A673 (cell line): ENCODE results near the gene MRPS2. TPM values are rescaled to one million over a fixed set of nuclear protein-coding genes. Genes with fewer than 3 reads are reported as not detected.

ENCODE experiments used
- BruUV-seq: library from RNA; stranded (reverse); fragments of 400-500 nt; replicated peaks from 2 replicates; lab custom pipeline; 2021; lab: Mats Ljungman, UMichigan
- CTCF ChIA-PET: fragments of 300-600 bp; sonication (Branson Sonifier 250); formaldehyde crosslinking; loops from one replicate; lab custom pipeline; 2022; ENCODE audit warnings: antibody characterized with exemption; lab: Charles Lee
- POLR2A ChIA-PET: fragments of 300-600 bp; sonication (Branson Sonifier 250); formaldehyde crosslinking; loops from one replicate; lab custom pipeline; 2022; ENCODE audit warnings: antibody characterized with exemption; ENCODE audit not compliant: low non-redundant PET; lab: Charles Lee
- DNase-seq: peaks from one replicate; pipeline ENCODE4 v3.0.0-alpha.2; 2015; ENCODE audit warnings: low spot score
- H3K27ac ChIP-seq: fragments of 200-600 bp; sonication (generic); 2 replicates; pipeline ENCODE4 v1.5.1; 2016; ENCODE audit warnings: mixed run types, low read depth, mild to moderate bottlenecking, mixed read lengths, antibody characterized with exemption, low read length; ENCODE audit not compliant: poor library complexity, severe bottlenecking
- H3K27me3 ChIP-seq: fragments of 200-600 bp; sonication (generic); replicated peaks from 2 replicates; pipeline ENCODE4 v1.6.1; 2017; ENCODE audit warnings: mixed run types, low read depth, mild to moderate bottlenecking, mixed read lengths, antibody characterized with exemption, low read length; ENCODE audit not compliant: insufficient read depth, poor library complexity
- H3K36me3 ChIP-seq: fragments of 200-600 bp; sonication (generic); 2 replicates; pipeline ENCODE4 v1.6.1; 2016; ENCODE audit warnings: mixed run types, mild to moderate bottlenecking, mixed read lengths, antibody characterized with exemption, low read length; ENCODE audit not compliant: insufficient read depth, poor library complexity, severe bottlenecking
- H3K4me1 ChIP-seq: fragments of 200-600 bp; sonication (generic); 2 replicates; pipeline ENCODE4 v1.6.1; 2017; ENCODE audit warnings: mixed run types, mild to moderate bottlenecking, mixed read lengths, antibody characterized with exemption, low read length; ENCODE audit not compliant: insufficient read depth, poor library complexity, severe bottlenecking
- H3K4me3 ChIP-seq: fragments of 200-600 bp; sonication (generic); 2 replicates; pipeline ENCODE4 v1.5.1; 2016; ENCODE audit warnings: low read depth, mixed run types, mild to moderate bottlenecking, mixed read lengths, low read length; ENCODE audit not compliant: poor library complexity, severe bottlenecking
- H3K9me3 ChIP-seq: fragments of 200-600 bp; sonication (generic); 2 replicates; pipeline ENCODE4 v1.6.1; 2016; ENCODE audit warnings: mixed run types, low read depth, mild to moderate bottlenecking, mixed read lengths, antibody characterized with exemption, low read length; ENCODE audit not compliant: poor library complexity, severe bottlenecking
- CTCF ChIP-seq: fragments of 300-800, 200-600 bp; sonication (generic); conservative IDR thresholded peaks from 2 replicates; pipeline ENCODE4 v1.5.1; 2017; ENCODE audit warnings: low read depth, mild to moderate bottlenecking, antibody characterized with exemption, low read length, moderate library complexity, mixed read lengths
- EZH2 ChIP-seq: fragments of 200-600 bp; sonication (generic); IDR thresholded peaks from 2 replicates; pipeline ENCODE4 v1.6.1; 2017; ENCODE audit warnings: borderline replicate concordance, low read depth, mild to moderate bottlenecking, mixed read lengths, antibody characterized with exemption, low read length; ENCODE audit not compliant: poor library complexity, severe bottlenecking
- intact Hi-C: fragments of 100-400 bp; cut with micrococcal nuclease; formaldehyde crosslinking; loops from one replicate; pipeline ENCODE4 v1.10.0; 2022; ENCODE audit not compliant: unreplicated experiment
- total RNA-seq: library from RNA; stranded (reverse); gene quantifications from 2 replicates; pipeline ENCODE4 v1.2.3, GENCODE V29; 2021

Gene MRPS2
- total RNA-seq, 1 experiment from 2014 or later, result 88.8 TPM

- no peak overlapping the region for H3K4me3 ChIP-seq
- CTCF ChIA-PET, result no interaction called here
- no peak overlapping the region for H3K27ac ChIP-seq
- no peaks in the 10 kb centered on the region for H3K9me3 ChIP-seq
- intact Hi-C loops, result no loop called here
- H3K27me3 ChIP-seq, result no peaks in the 10 kb centered on the region
- no peaks in the 10 kb centered on the region for H3K4me1 ChIP-seq
- POLR2A ChIA-PET, result no interaction called here
- BruUV-seq, result no TSS peak
- no peak for TF ChIP-seq EZH2
- TF ChIP-seq CTCF, result no peak
- DNase-seq, result no peak
- peaks cover 9% of the 10 kb centered on the region for H3K36me3 ChIP-seq
Observed at GRCh38 chr9:135509458-135509857, 9.0 kb downstream of the MRPS2 start.

DNA sequence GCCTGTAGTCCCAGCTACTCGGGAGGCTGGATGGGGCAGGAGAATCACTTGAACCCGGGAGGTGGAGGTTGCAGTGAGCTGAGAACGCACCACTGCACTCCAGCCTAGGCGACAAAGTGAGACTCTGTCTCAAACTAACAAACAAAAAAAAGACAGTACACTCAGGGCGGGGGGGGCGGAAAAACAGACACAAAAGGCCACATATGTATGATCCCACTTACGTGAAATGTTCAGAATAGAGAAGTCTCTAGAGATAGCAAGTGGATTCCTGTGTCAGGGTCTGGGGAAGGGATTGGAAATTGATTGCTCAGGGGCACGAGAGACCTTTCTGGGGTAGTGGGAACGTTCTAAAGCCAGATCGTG, 11.7 kb downstream of the MRPS2 start:
- BruUV-seq, result no TSS peak
- H3K27ac ChIP-seq, result no peak overlapping the region
- no peaks in the 10 kb centered on the region for H3K36me3 ChIP-seq
- no peaks in the 10 kb centered on the region for H3K4me1 ChIP-seq
- ChIA-PET CTCF (no interaction called here), POLR2A (no interaction called here)
- H3K9me3 ChIP-seq, result no peaks in the 10 kb centered on the region
- intact Hi-C loops, result no loop called here
- no peak overlapping the region for H3K4me3 ChIP-seq
- no peaks in the 10 kb centered on the region for H3K27me3 ChIP-seq
- DNase-seq, result no peak
- TF ChIP-seq CTCF, result no peak
- TF ChIP-seq EZH2, result no peak

GRCh38 chr9:135512904-135513303, 12.4 kb downstream of the MRPS2 start:
- intact Hi-C loops, result no loop called here
- no peaks in the 10 kb centered on the region for H3K27me3 ChIP-seq
- POLR2A ChIA-PET, result no interaction called here
- H3K27ac ChIP-seq, result no peak overlapping the region
- no peaks in the 10 kb centered on the region for H3K36me3 ChIP-seq
- H3K4me3 ChIP-seq, result no peak overlapping the region
- no peak for DNase-seq
- TF ChIP-seq EZH2, result no peak
- TF ChIP-seq CTCF, result no peak
- no peaks in the 10 kb centered on the region for H3K4me1 ChIP-seq
- CTCF ChIA-PET, result no interaction called here
- H3K9me3 ChIP-seq, result no peaks in the 10 kb centered on the region
- no TSS peak for BruUV-seq
